ENCODE measurements around the gene LTB4R. TPM values are rescaled to one million over a fixed set of nuclear protein-coding genes. Genes with fewer than 3 reads are reported as not detected.
A peak's percentile ranks its signal among the peaks of the same experiment; 100 is the strongest.

The LTB4R gene
- total RNA-seq, 4 donors from 2014 or later, result 83.1 to 137 (median 117) TPM

GRCh38 chr14:24363401-24363800 lies 52.1 kb downstream of the LTB4R start:
- 87% methylated on average over 5 of the region's 5 CpGs for WGBS
- H3K27me3 ChIP-seq, result peaks cover 3% of the 10 kb centered on the region
- TF ChIP-seq, protein P1, sequence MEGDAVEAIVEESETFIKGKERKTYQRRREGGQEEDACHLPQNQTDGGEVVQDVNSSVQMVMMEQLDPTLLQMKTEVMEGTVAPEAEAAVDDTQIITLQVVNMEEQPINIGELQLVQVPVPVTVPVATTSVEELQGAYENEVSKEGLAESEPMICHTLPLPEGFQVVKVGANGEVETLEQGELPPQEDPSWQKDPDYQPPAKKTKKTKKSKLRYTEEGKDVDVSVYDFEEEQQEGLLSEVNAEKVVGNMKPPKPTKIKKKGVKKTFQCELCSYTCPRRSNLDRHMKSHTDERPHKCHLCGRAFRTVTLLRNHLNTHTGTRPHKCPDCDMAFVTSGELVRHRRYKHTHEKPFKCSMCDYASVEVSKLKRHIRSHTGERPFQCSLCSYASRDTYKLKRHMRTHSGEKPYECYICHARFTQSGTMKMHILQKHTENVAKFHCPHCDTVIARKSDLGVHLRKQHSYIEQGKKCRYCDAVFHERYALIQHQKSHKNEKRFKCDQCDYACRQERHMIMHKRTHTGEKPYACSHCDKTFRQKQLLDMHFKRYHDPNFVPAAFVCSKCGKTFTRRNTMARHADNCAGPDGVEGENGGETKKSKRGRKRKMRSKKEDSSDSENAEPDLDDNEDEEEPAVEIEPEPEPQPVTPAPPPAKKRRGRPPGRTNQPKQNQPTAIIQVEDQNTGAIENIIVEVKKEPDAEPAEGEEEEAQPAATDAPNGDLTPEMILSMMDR (IDR thresholded peaks at IDR 0.05), result no peak
- no peak for TF ChIP-seq EP300 (IDR thresholded peaks at IDR 0.05)
- TF ChIP-seq POLR2AphosphoS5 (IDR thresholded peaks at IDR 0.05), result no peak
- TF ChIP-seq POLR2A (IDR thresholded peaks at IDR 0.05), result no peak

DNA sequence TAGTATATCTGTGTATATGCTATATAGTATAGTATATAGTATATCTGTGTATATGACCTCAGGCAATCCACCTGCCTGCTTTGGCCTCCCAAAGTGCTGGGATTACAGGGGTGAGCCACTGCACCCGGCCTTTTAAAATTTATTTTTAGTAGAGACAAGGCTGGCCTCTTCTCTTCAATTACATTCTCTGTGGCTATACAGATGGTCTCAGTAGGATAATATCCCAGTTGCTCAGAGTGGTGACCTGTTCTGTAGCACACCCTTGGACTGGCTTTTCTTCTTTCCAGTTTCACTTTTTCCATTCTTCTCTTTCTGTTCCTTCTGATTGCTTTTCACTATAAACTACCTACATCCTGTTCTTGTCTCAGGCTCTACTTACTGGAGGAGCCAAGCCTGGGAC lies 53.5 kb downstream of the LTB4R start:
- Histone ChIP-seq H3K9me3 (no peaks in the 10 kb centered on the region), H3K27me3 (peaks cover 3% of the 10 kb centered on the region), H3K36me3 (no peaks in the 10 kb centered on the region), H3K4me1 (peaks cover 46% of the 10 kb centered on the region), H3K4me3 (no peak overlapping the region), H3K27ac (no peak overlapping the region)
- WGBS, result 69% methylated on average over 1 of the region's 1 CpG
- no peak for DNase-seq (ENCODE audit: low spot score in 2 of 2)
- TF ChIP-seq POLR2A (IDR thresholded peaks at IDR 0.05) (no peak), EP300 (IDR thresholded peaks at IDR 0.05) (no peak), POLR2AphosphoS5 (IDR thresholded peaks at IDR 0.05) (no peak)
- TF ChIP-seq, protein P1 (IDR thresholded peaks at IDR 0.05), result no peak

More at GRCh38 chr14:24363401-24363800, 52.1 kb downstream of the LTB4R start:
- H3K9me3 ChIP-seq, result no peaks in the 10 kb centered on the region
- H3K36me3 ChIP-seq, result no peaks in the 10 kb centered on the region
- no peak overlapping the region for H3K27ac ChIP-seq
- peaks cover 37% of the 10 kb centered on the region for H3K4me1 ChIP-seq
- no peak overlapping the region for H3K4me3 ChIP-seq
- no peak for DNase-seq (ENCODE audit: low spot score in 2 of 2)

- Histone ChIP-seq H3K4me1 (peaks cover 46% of the 10 kb centered on the region), H3K9me3 (no peaks in the 10 kb centered on the region), H3K27me3 (peaks cover 3% of the 10 kb centered on the region), H3K27ac (peak overlapping the region; percentile 94), H3K36me3 (no peaks in the 10 kb centered on the region), H3K4me3 (peak overlapping the region; percentile 63)
- DNase-seq (ENCODE audit: low spot score in 2 of 2), result peak; percentile 93 to 94
- TF ChIP-seq POLR2AphosphoS5 (IDR thresholded peaks at IDR 0.05) (peak in 1 of 3 donors; percentile 21), EP300 (IDR thresholded peaks at IDR 0.05) (no peak), POLR2A (IDR thresholded peaks at IDR 0.05) (no peak)
- TF ChIP-seq, protein P1 (IDR thresholded peaks at IDR 0.05), result peak; percentile 86 to 87
- WGBS, result 5% methylated on average over 28 of the region's 28 CpGs
These were observed 54.5 kb downstream of the LTB4R start for GRCh38 chr14:24365600-24366412.

DNA sequence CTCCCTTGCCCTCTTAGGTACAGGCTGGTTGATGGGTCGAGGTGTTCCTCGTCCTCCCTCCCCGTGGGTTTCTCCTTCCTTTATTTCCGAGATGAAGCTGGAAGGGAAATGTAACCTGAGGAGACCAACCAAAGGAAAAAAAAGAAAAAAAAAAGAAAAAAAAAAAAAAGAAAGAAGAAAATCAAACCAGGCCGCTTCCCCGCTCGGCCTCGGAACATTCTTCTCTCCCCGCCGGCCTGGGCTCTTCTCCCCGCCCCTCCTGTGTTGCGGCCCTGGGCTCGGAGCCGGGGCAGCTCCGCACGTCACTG lies 55.1 kb downstream of the LTB4R start:
- Histone ChIP-seq H3K9me3 (no peaks in the 10 kb centered on the region), H3K27ac (peak overlapping the region; percentile 94), H3K27me3 (peaks cover 3% of the 10 kb centered on the region), H3K4me3 (peak overlapping the region; percentile 63), H3K36me3 (no peaks in the 10 kb centered on the region), H3K4me1 (peaks cover 46% of the 10 kb centered on the region)
- no peak for DNase-seq (ENCODE audit: low spot score in 2 of 2)
- 2% methylated on average over 16 of the region's 16 CpGs for WGBS
- peak in 1 of 3 donors; percentile 45 for TF ChIP-seq POLR2AphosphoS5 (IDR thresholded peaks at IDR 0.05)
- no peak for TF ChIP-seq POLR2A (IDR thresholded peaks at IDR 0.05)

DNA sequence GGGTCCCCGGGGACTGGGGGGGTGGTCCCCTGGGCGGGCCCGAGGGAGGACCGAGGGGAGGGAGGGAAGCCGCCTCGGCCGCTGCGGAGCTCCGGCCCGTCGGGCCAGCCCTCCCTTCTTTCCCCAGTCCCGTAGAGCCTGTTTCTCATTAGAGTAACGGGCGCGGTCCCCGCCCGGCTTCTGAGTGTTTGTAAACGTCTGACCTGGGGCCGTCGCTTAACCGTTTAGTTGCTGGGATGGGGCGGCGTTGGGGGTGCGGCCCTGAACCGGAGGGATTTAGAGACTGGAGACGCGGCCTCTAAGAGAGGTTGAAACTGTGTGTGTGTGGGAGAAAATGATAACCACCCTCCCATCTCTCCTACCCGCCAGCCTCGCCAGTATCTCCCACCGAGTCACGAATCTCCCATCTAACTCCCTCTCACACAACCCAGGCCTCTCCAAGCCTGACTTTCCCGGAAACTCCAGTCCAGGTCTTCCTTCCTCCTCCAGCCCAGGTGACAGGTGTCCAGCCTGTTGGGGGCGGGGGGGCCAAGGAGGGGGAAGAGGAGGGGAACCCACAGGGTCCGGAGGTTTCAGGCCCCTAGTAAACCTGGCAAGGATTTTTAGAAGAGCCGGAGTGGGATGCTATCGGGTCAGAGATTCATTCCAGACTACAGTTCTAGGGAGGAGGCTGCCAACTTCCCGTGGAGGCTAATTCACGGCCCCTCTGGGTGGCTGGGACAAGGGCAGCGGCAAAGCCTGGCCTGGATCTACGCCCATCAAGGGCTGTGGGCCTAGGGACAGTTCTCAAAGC lies 55.6 kb downstream of the LTB4R start:
- no peaks in the 10 kb centered on the region for H3K9me3 ChIP-seq
- peak overlapping the region; percentile 63 for H3K4me3 ChIP-seq
- peak; percentile 95 for DNase-seq (ENCODE audit: low spot score in 2 of 2)
- H3K27me3 ChIP-seq, result peaks cover 3% of the 10 kb centered on the region
- 2% methylated on average over 17 of the region's 40 CpGs for WGBS
- H3K36me3 ChIP-seq, result peaks cover 2% of the 10 kb centered on the region
- TF ChIP-seq POLR2A (IDR thresholded peaks at IDR 0.05), result no peak
- peak in 2 of 3 donors; percentile 7 to 47 for TF ChIP-seq POLR2AphosphoS5 (IDR thresholded peaks at IDR 0.05)
- TF ChIP-seq EP300 (IDR thresholded peaks at IDR 0.05), result no peak
- TF ChIP-seq, protein P1 (IDR thresholded peaks at IDR 0.05), result no peak
- H3K4me1 ChIP-seq, result peaks cover 49% of the 10 kb centered on the region
- H3K27ac ChIP-seq, result peak overlapping the region; percentile 94

Other genes with a start within 250 kb of the LTB4R start
- not detected for gene CPNE6, start 239.9 kb upstream of the LTB4R start, total RNA-seq
- gene PCK2, start 217.2 kb upstream of the LTB4R start, total RNA-seq, result 10 to 100 TPM in 3 of 4 donors, 1 to 10 TPM in 1; 9.2 to 25.1 (median 14.4) TPM
- gene DCAF11, start 196.7 kb upstream of the LTB4R start, total RNA-seq, result 10 to 100 TPM; 64.2 to 71.7 (median 68.3) TPM
- gene NRL, start 196.6 kb upstream of the LTB4R start, total RNA-seq, result 1 to 10 TPM; 2.2 to 2.9 (median 2.3) TPM
- 1 to 10 TPM in 3 of 4 donors, not detected in 1; 1.7 to 3.4 (median 2.3) TPM for gene FITM1, start 180.8 kb upstream of the LTB4R start, total RNA-seq
- gene PSME1, start 175.3 kb upstream of the LTB4R start, total RNA-seq, result 100 to 1,000 TPM in 2 of 4 donors, 10 to 100 TPM in 2; 72.3 to 113 (median 91.1) TPM
- gene EMC9, start 169.9 kb upstream of the LTB4R start, total RNA-seq, result 10 to 100 TPM; 10.9 to 22.0 (median 14.1) TPM
- gene PSME2, start 164.9 kb upstream of the LTB4R start, total RNA-seq, result 10 to 100 TPM; 39.3 to 75.2 (median 47.0) TPM
- gene RNF31, start 164.0 kb upstream of the LTB4R start, total RNA-seq, result 10 to 100 TPM; 62.3 to 97.2 (median 70.6) TPM
- gene IRF9, start 150.2 kb upstream of the LTB4R start, total RNA-seq, result 10 to 100 TPM; 31.1 to 45.2 (median 37.5) TPM
- 10 to 100 TPM in 2 of 4 donors, 1 to 10 TPM in 2; 2.5 to 17.2 (median 10.2) TPM for gene REC8, start 139.4 kb upstream of the LTB4R start, total RNA-seq
- gene IPO4, start 122.7 kb upstream of the LTB4R start, total RNA-seq, result 10 to 100 TPM; 43.0 to 90.5 (median 58.0) TPM
- gene TM9SF1, start 116.1 kb upstream of the LTB4R start, total RNA-seq, result 10 to 100 TPM; 38.1 to 58.3 (median 53.4) TPM
- not detected for gene TSSK4, start 105.8 kb upstream of the LTB4R start, total RNA-seq
- 10 to 100 TPM; 47.2 to 86.3 (median 63.6) TPM for gene CHMP4A, start 98.0 kb upstream of the LTB4R start, total RNA-seq
- 10 to 100 TPM; 10.9 to 18.2 (median 11.5) TPM for gene MDP1, start 95.4 kb upstream of the LTB4R start, total RNA-seq
- gene NEDD8, start 79.1 kb upstream of the LTB4R start, total RNA-seq, result 100 to 1,000 TPM in 3 of 4 donors, 10 to 100 TPM in 1; 54.7 to 137 (median 104) TPM
- gene GMPR2, start 78.6 kb upstream of the LTB4R start, total RNA-seq, result 10 to 100 TPM; 25.4 to 49.7 (median 47.8) TPM
- 10 to 100 TPM; 43.0 to 61.0 (median 54.3) TPM for gene TINF2, start 68.9 kb upstream of the LTB4R start, total RNA-seq
- gene TGM1, start 48.3 kb upstream of the LTB4R start, total RNA-seq, result 100 to 1,000 TPM; 127 to 144 (median 130) TPM
- 10 to 100 TPM; 50.4 to 65.9 (median 53.1) TPM for gene RABGGTA, start 39.9 kb upstream of the LTB4R start, total RNA-seq
- gene DHRS1, start 11.7 kb upstream of the LTB4R start, total RNA-seq, result 100 to 1,000 TPM in 1 of 4 donors, 10 to 100 TPM in 3; 49.0 to 101 (median 82.1) TPM
- 10 to 100 TPM; 19.8 to 31.2 (median 21.2) TPM for gene NOP9, start 11.7 kb upstream of the LTB4R start, total RNA-seq
- 10 to 100 TPM; 23.4 to 32.7 (median 31.7) TPM for gene CIDEB, start 3.5 kb upstream of the LTB4R start, total RNA-seq
- gene LTB4R2, start 1.4 kb upstream of the LTB4R start, total RNA-seq, result 100 to 1,000 TPM; 131 to 184 (median 156) TPM
- 10 to 100 TPM in 2 of 4 donors, 1 to 10 TPM in 2; 3.9 to 33.2 (median 13.9) TPM for gene ADCY4, start 23.6 kb downstream of the LTB4R start, total RNA-seq
- 10 to 100 TPM in 2 of 4 donors, 1 to 10 TPM in 2; 6.8 to 13.7 (median 11.1) TPM for gene RIPK3, start 28.5 kb downstream of the LTB4R start, total RNA-seq
- 10 to 100 TPM; 10.8 to 25.3 (median 12.2) TPM for gene NFATC4, start 56.7 kb downstream of the LTB4R start, total RNA-seq
- gene NYNRIN, start 87.5 kb downstream of the LTB4R start, total RNA-seq, result 10 to 100 TPM; 18.5 to 43.6 (median 29.8) TPM
- gene CBLN3, start 118.2 kb downstream of the LTB4R start, total RNA-seq, result 1 to 10 TPM in 1 of 4 donors, under 1 TPM in 2, not detected in 1; 0.30 to 2.6 (median 0.93) TPM
- 100 to 1,000 TPM in 1 of 4 donors, 10 to 100 TPM in 3; 56.7 to 145 (median 84.3) TPM for gene KHNYN, start 118.5 kb downstream of the LTB4R start, total RNA-seq
- 10 to 100 TPM; 30.1 to 82.3 (median 38.6) TPM for gene SDR39U1, start 131.3 kb downstream of the LTB4R start, total RNA-seq
- gene CMA1, start 196.8 kb downstream of the LTB4R start, total RNA-seq, result not detected